D721Med (cell line): ENCODE measurements around the gene INF2.
A peak's percentile ranks its signal among the peaks of the same experiment; 100 is the strongest.

Experiments
- DNase-seq: peaks from one replicate; pipeline ENCODE4 v3.0.0; 2011; ENCODE audit warnings: low spot score; ENCODE audit not compliant: insufficient read length
- FAIRE-seq: peaks from 2 replicates; lab custom pipeline; 2011; peaks lifted over from hg19 to GRCh38; lab: Jason Lieb, UNC
- CTCF ChIP-seq: IDR thresholded peaks from 2 replicates; pipeline ENCODE4 v1.5.1; 2012; ENCODE audit warnings: mild to moderate bottlenecking, control low read depth; ENCODE audit not compliant: insufficient read depth; ENCODE audit errors: missing control alignments

The INF2 gene

GRCh38 chr14:104758981-104759969 is 69.9 kb downstream of the INF2 start:
- DNase-seq (no peak), FAIRE-seq (no peak)
- TF ChIP-seq CTCF = no peak

GRCh38 chr14:104765517-104765916 is 76.1 kb downstream of the INF2 start:
- DNase-seq (no peak), FAIRE-seq (no peak)

DNA sequence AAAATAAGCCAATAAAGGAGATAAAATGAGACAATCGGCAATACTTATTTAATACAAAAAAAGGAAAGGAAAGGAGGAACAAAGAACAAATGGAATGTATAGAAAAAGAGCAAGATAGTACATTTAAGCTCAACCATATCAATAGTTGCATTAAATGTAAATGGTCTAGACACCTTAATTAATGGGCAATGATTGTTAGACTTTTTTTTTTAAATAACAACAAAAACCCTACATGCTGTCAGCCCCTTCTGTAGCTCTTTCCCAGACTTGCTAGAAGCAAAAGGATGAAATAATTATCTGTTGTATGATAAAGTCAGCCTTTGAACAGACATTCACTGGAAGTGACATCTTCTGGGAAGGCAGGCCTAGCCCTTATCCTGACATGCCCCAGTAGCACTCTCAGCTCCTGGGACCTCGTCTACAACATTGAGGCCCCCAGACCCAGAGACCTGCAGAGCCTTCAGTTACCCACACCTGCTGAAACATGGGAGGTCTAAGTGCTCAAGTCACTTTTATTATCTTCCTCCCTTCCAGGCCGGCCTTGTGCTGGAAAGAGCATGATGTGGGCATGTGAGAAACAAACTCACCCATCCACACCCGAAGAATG is 76.9 kb downstream of the INF2 start:
- no peak for DNase-seq
- no peak for FAIRE-seq
- TF ChIP-seq CTCF = no peak

More at GRCh38 chr14:104765517-104765916, 76.1 kb downstream of the INF2 start:
- TF ChIP-seq CTCF = no peak

GRCh38 chr14:104766863-104767633 is 77.6 kb downstream of the INF2 start:
- TF ChIP-seq CTCF = no peak
- DNase-seq = no peak
- FAIRE-seq = no peak

DNA sequence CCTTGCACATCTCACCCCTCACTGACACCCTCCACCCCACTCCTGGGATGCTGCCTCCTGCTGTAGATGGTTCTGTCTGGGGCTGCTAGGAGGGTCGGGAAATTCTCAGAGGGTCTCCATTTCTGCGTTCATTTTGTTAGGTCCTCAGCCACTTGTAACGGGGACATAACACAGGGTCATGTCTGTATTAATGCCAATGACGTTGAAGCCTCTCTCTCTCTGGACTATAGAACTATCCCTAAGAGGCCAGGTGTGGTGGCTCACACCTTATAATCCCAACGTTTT is 78.2 kb downstream of the INF2 start:
- no peak for DNase-seq
- no peak for FAIRE-seq
- TF ChIP-seq CTCF = no peak

DNA sequence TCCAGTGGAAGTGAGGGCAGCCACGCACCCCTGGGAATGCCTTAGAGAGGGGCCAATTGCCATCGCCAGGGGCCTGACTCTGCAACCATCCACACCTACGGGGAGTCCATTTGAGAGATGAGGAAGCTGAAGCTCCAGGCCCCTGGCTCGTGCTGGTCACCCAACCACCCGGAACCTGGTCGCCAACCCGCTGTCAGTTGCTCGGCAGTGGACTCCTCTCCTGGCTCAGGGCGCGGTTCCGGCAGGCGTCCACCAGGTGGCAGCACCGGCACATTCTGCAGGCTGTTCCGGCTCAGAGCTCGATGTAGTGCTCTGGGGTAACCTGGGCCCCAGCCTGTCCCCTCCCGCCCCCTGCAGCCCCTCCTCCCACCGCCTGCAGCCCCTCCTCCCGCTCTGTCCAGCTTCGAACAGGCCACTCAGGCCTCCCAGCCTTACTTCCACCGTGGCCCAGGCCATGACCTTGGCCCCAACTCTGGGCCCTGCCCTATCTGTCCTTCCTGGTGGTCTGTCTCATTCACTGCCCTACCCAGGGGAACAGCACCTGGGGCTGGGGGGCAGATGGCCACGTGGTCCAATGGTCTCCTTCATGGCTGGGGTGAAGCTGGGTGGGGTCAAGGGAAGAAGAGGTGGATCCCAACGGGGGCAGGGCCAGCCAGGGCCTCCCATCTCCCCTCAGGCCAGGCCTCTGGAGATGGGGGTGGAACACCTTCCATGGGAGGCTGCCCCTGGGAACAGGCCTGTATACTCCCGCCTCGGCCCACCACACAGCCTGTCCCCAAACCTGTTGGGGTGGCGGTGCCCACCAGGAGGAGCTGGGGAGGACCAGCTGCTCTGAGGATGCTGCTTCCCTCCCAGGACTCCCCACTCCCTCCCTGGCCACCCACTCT is 79.3 kb downstream of the INF2 start:
- DNase-seq (peak; percentile 84), FAIRE-seq (no peak)
- peak; percentile 74 for TF ChIP-seq CTCF
